Measurements from ENCODE around the gene CSAG1. TPM values are rescaled to one million over a fixed set of nuclear protein-coding genes. Genes with fewer than 3 reads are reported as not detected.
A peak's percentile ranks its signal among the peaks of the same experiment; 100 is the strongest.
"Not testable (repeated sequence)": the region's sequence is repeated elsewhere in the genome, so short reads cannot be mapped to it uniquely, and the experiment has no call there.

Gene CSAG1
- total RNA-seq, 1 experiment from 2014 or later, result 1.2 TPM

DNA sequence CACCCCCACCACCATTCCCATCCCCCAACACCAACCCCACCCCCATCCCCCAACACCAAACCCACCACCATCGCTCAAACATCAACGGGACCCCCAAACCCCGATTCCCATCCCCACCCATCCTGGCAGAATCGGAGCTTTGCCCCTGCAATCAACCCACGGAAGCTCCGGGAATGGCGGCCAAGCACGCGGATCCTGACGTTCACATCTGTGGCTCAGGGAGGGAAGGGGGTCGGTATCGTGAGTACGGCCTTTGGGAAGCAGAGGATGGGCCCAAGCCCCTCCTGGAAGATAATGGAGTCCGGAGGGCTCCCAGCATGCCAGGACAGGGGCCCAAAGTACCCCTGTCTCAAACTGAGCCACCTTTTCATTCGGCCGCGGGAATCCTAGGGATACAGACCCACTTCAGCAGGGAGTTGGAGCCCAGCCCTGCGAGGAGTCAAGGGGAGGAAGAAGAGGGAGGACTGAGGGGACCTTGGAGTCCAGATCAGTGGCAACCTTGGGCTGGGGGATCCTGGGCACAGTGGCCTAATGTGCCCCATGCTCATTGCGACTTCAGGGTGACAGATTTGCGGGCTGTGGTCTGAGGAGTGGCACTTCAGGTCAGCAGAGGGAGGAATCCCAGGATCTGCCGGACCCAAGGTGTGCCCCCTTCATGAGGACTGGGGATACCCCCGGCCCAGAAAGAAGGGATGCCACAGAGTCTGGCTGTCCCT is 780 bp upstream of the CSAG1 start:
- H3K9me3 ChIP-seq (ENCODE audit: control insufficient read depth in 1 of 2, insufficient read depth in 1 of 2, low read depth in 1 of 2, low read length in 2 of 2); POLR2A ChIA-PET; intact Hi-C loops (cut with micrococcal nuclease); H3K4me1 ChIP-seq (ENCODE audit: control insufficient read depth in 1 of 2, insufficient read depth in 2 of 2, low read length in 2 of 2); H3K79me2 ChIP-seq (ENCODE audit: insufficient read depth, low read length); RAD21 ChIA-PET (ENCODE audit: low non-redundant PET in 1 of 2, low total read pairs in 2 of 2, uncharacterized antibody in 2 of 2, unreplicated experiment in 2 of 2); H4K20me1 ChIP-seq (ENCODE audit: insufficient read depth); CTCF ChIA-PET; H3K4me3 ChIP-seq (replicated peaks in 1 of 2; ENCODE audit: low read depth in 1 of 2, low read length in 2 of 2); H3K27ac ChIP-seq (ENCODE audit: low read depth, low read length); BruUV-seq (replicated peaks); H2AFZ ChIP-seq (ENCODE audit: low read depth, low read length, poor library complexity, severe bottlenecking); H3K36me3 ChIP-seq (ENCODE audit: control insufficient read depth in 1 of 2, insufficient read depth in 2 of 2, low read length in 2 of 2); H3K4me2 ChIP-seq (ENCODE audit: low read length); ATAC-seq; H3K9me2 ChIP-seq (ENCODE audit: insufficient read depth); DNase-seq (ENCODE audit: low read depth, low spot score); H3K27me3 ChIP-seq (ENCODE audit: insufficient read depth, low read length); H3K9ac ChIP-seq (ENCODE audit: low read length): not testable (repeated sequence)

DNA sequence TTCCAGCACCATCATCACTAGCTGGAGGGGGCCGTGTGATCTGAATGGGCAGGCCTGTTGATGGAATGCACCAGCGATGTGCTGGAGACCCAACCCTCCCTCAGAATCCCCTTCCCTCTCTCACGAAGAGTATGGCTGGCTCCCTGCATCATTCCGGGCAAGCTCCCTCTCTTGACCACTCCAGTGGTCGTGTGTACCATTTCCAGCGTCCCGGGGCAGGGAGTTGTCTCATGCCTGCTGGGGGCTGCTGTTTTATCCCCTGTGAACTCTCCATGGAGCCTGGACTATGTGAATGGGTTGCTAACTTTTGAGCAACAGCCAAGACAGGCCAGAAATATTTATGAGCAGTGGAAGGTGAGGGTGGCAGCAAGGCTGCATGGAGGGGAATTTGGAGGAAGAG is 8.1 kb downstream of the CSAG1 start:
- H2AFZ ChIP-seq (ENCODE audit: low read depth, low read length, poor library complexity, severe bottlenecking), result no peak overlapping the region
- no peak overlapping the region for H3K9ac ChIP-seq (ENCODE audit: low read length)
- intact Hi-C loops (cut with micrococcal nuclease), result no loop called here
- BruUV-seq (replicated peaks), result no TSS peak
- H3K79me2 ChIP-seq (ENCODE audit: insufficient read depth, low read length), result no peaks in the 10 kb centered on the region
- no peak for DNase-seq (ENCODE audit: low read depth, low spot score)
- no peaks in the 10 kb centered on the region for H3K9me2 ChIP-seq (ENCODE audit: insufficient read depth)
- RAD21 ChIA-PET (ENCODE audit: low non-redundant PET in 1 of 2, low total read pairs in 2 of 2, uncharacterized antibody in 2 of 2, unreplicated experiment in 2 of 2), result no interaction called here
- CTCF ChIA-PET, result no interaction called here
- POLR2A ChIA-PET, result no interaction called here
- TF ChIP-seq ZNF274 (IDR thresholded peaks at IDR 0.05; ENCODE audit: low read depth, low read length) (no peak), JUND (IDR thresholded peaks at IDR 0.05) (no peak), TCF7L2 (IDR thresholded peaks at IDR 0.05; ENCODE audit: borderline replicate concordance, extremely low read depth, insufficient read depth, insufficient read length) (no peak), MAX (IDR thresholded peaks at IDR 0.05) (no peak), CBX3 (IDR thresholded peaks at IDR 0.05; ENCODE audit: low read depth) (no peak), CEBPB (IDR thresholded peaks at IDR 0.05; ENCODE audit: low read depth) (no peak)
- no peak overlapping the region for H3K27ac ChIP-seq (ENCODE audit: low read depth, low read length)
- no peaks in the 10 kb centered on the region for H4K20me1 ChIP-seq (ENCODE audit: insufficient read depth)
- no peak overlapping the region for H3K4me2 ChIP-seq (ENCODE audit: low read length)
- H3K9me3 ChIP-seq (ENCODE audit: control insufficient read depth in 1 of 2, insufficient read depth in 1 of 2, low read depth in 1 of 2, low read length in 2 of 2), result no peaks in the 10 kb centered on the region
- no peaks in the 10 kb centered on the region for H3K36me3 ChIP-seq (ENCODE audit: control insufficient read depth in 1 of 2, insufficient read depth in 2 of 2, low read length in 2 of 2)
- H3K4me1 ChIP-seq (ENCODE audit: control insufficient read depth in 1 of 2, insufficient read depth in 2 of 2, low read length in 2 of 2), result no peaks in the 10 kb centered on the region
- H3K27me3 ChIP-seq (ENCODE audit: insufficient read depth, low read length), result no peaks in the 10 kb centered on the region
- no peak for ATAC-seq
- H3K4me3 ChIP-seq (replicated peaks in 1 of 2; ENCODE audit: low read depth in 1 of 2, low read length in 2 of 2), result no peak overlapping the region

- H3K36me3 ChIP-seq (ENCODE audit: control insufficient read depth in 1 of 2, insufficient read depth in 2 of 2, low read length in 2 of 2); H3K9me2 ChIP-seq (ENCODE audit: insufficient read depth); H3K79me2 ChIP-seq (ENCODE audit: insufficient read depth, low read length); H3K9ac ChIP-seq (ENCODE audit: low read length); RAD21 ChIA-PET (ENCODE audit: low non-redundant PET in 1 of 2, low total read pairs in 2 of 2, uncharacterized antibody in 2 of 2, unreplicated experiment in 2 of 2); POLR2A ChIA-PET; H3K4me2 ChIP-seq (ENCODE audit: low read length); H3K27ac ChIP-seq (ENCODE audit: low read depth, low read length); CTCF ChIA-PET; H2AFZ ChIP-seq (ENCODE audit: low read depth, low read length, poor library complexity, severe bottlenecking); DNase-seq (ENCODE audit: low read depth, low spot score); H3K27me3 ChIP-seq (ENCODE audit: insufficient read depth, low read length); H3K9me3 ChIP-seq (ENCODE audit: control insufficient read depth in 1 of 2, insufficient read depth in 1 of 2, low read depth in 1 of 2, low read length in 2 of 2); H3K4me1 ChIP-seq (ENCODE audit: control insufficient read depth in 1 of 2, insufficient read depth in 2 of 2, low read length in 2 of 2); H4K20me1 ChIP-seq (ENCODE audit: insufficient read depth); H3K4me3 ChIP-seq (replicated peaks in 1 of 2; ENCODE audit: low read depth in 1 of 2, low read length in 2 of 2); intact Hi-C loops (cut with micrococcal nuclease): not testable (repeated sequence)
- TSS peak; percentile 83 for BruUV-seq (replicated peaks)
- peak; percentile 90 for ATAC-seq
Measured at GRCh38 chrX:152713815-152714787, 19.4 kb downstream of the CSAG1 start, which contains the start of gene MAGEA2B. TSS of gene MAGEA2B (plus strand) at chrX:152714628. CDS start at chrX:152717107, 2,479 bp downstream.

All from HCT116 (cell line).